SU-DHL-6 (cell line): ENCODE data around the gene STAG3.
"Not testable (repeated sequence)": the region's sequence is repeated elsewhere in the genome, so short reads cannot be mapped to it uniquely, and the experiment has no call there.

Source experiments
- H2AFZ ChIP-seq: fragments of 200-600 bp; sonication (generic); 2 replicates; pipeline ENCODE4 v1.6.1; 2014; ENCODE audit warnings: low read depth, mild to moderate bottlenecking, moderate library complexity, mixed read lengths, antibody characterized with exemption, low read length; ENCODE audit not compliant: severe bottlenecking
- H3F3A ChIP-seq: fragments of 200-600 bp; shearing (Covaris generic); 2 replicates; pipeline ENCODE4 v1.6.0; 2016; ENCODE audit warnings: antibody characterized with exemption, mild to moderate bottlenecking; ENCODE audit not compliant: insufficient read depth
- H3K27ac ChIP-seq: fragments of 200-600 bp; sonication (generic); 2 replicates; pipeline ENCODE4 v1.5.1; 2016; ENCODE audit warnings: low read depth, mild to moderate bottlenecking, low read length, moderate library complexity, mixed read lengths
- H3K27me3 ChIP-seq: fragments of 200-600 bp; sonication (generic), shearing (Covaris generic); 2 replicates; pipeline ENCODE4 v1.6.0; 2014; ENCODE audit warnings: mild to moderate bottlenecking, low read length
- H3K36me3 ChIP-seq: fragments of 200-600 bp; sonication (generic); 2 replicates; pipeline ENCODE4 v1.6.1; 2014; ENCODE audit warnings: mild to moderate bottlenecking, low read length, mixed read lengths
- H3K4me2 ChIP-seq: fragments of 300-600, 200-600 bp; shearing (Covaris generic), sonication (generic); 2 replicates; pipeline ENCODE4 v1.6.0; 2014; ENCODE audit warnings: low read length, low read depth, mild to moderate bottlenecking; ENCODE audit not compliant: poor library complexity, severe bottlenecking
- H3K4me3 ChIP-seq: fragments of 200-600 bp; sonication (generic); 2 replicates; pipeline ENCODE4 v1.5.1; 2014; ENCODE audit warnings: antibody characterized with exemption, low read length, mild to moderate bottlenecking, mixed read lengths; ENCODE audit not compliant: insufficient read depth, poor library complexity, severe bottlenecking
- H3K79me2 ChIP-seq: fragments of 200-600 bp; sonication (generic); 2 replicates; pipeline ENCODE4 v1.6.1; 2014; ENCODE audit warnings: mild to moderate bottlenecking, low read length, moderate library complexity; ENCODE audit not compliant: insufficient read depth
- H3K9ac ChIP-seq: fragments of 200-600 bp; sonication (generic); 2 replicates; pipeline ENCODE4 v1.7.0; 2014; ENCODE audit warnings: mild to moderate bottlenecking, low read length
- H3K9me2 ChIP-seq: fragments of 200-600 bp; sonication (generic); replicated peaks from 2 replicates; pipeline ENCODE4 v1.6.1; 2014; ENCODE audit warnings: low read length; ENCODE audit not compliant: insufficient read depth
- H3K9me3 ChIP-seq: fragments of 200-600 bp; sonication (generic); 2 replicates; pipeline ENCODE4 v1.6.1; 2014; ENCODE audit warnings: low read length, mixed read lengths; ENCODE audit not compliant: insufficient read depth
- H4K20me1 ChIP-seq: fragments of 200-600 bp; sonication (generic); 2 replicates; pipeline ENCODE4 v1.6.1; 2014; ENCODE audit warnings: low read depth, mild to moderate bottlenecking, antibody characterized with exemption, low read length, moderate library complexity, mixed read lengths
- EZH2phosphoT487 ChIP-seq: fragments of 200-600 bp; sonication (generic), shearing (Covaris generic); conservative IDR thresholded peaks from 2 replicates; pipeline ENCODE4 v1.6.1; 2018; ENCODE audit warnings: mild to moderate bottlenecking, antibody characterized with exemption, low read length, moderate library complexity, mixed read lengths
- TF ChIP-seq, protein P1 (sequence below): fragments of 200-600 bp; sonication (generic); IDR thresholded peaks from one replicate; pipeline ENCODE4 v1.5.1; 2017; ENCODE audit warnings: antibody characterized with exemption, mild to moderate bottlenecking, low read length, moderate library complexity; ENCODE audit not compliant: insufficient read depth, poor library complexity, severe bottlenecking

Gene STAG3

DNA sequence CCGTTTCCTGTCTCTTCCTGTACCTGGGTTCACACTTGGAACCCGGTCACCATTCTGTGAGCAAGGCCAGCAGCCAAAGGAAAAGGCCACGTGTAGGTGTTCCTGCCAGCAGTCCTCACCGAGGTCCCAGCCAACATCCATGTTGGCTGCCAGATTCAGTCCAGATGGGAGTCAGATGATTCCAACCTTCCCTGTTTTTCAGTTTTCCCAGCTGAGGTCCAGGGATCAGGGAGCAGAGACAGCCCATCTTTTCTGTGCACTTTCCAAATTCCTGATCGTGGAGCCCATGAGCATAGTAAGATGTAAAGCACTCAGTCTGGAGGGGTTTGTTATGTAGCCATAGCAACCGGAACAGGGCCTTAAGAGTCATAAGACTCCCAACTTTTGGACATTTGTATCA, 38.2 kb downstream of the STAG3 start:
- no peaks in the 10 kb centered on the region for H3K9me3 ChIP-seq
- peak overlapping the region; percentile 73 for H3K4me2 ChIP-seq
- peaks cover 65% of the 10 kb centered on the region for H3F3A ChIP-seq

DNA sequence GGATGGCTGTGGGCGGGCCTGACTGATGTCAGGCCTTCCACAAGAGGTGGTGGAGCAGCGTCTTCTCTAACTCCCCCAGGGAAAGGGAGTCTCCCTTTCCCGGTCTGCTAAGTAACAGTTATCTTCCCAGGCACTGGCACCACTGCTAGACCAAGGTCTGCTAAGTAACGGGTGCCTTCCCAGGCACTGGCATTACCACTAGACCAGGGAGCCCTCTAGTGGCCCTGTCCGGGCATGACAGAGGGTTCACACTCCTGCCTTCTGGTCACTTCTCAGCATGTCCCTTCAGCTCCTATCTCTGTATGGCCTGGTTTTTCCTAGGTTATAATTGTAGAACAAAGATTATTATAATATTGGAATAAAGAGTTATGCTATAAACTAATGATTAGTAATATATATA, 40.2 kb downstream of the STAG3 start:
- Histone ChIP-seq H3K27ac (peak overlapping the region; percentile 95), H3K79me2 (peaks cover 27% of the 10 kb centered on the region), H3F3A (peaks cover 61% of the 10 kb centered on the region), H3K9ac (peak overlapping the region; percentile 93), H3K4me2 (peak overlapping the region; percentile 86)
- H3K4me3 ChIP-seq, H2AFZ ChIP-seq, H3K36me3 ChIP-seq, H3K9me2 ChIP-seq, H3K27me3 ChIP-seq, H4K20me1 ChIP-seq, H3K9me3 ChIP-seq: not testable (repeated sequence)
- TF ChIP-seq, protein P1, sequence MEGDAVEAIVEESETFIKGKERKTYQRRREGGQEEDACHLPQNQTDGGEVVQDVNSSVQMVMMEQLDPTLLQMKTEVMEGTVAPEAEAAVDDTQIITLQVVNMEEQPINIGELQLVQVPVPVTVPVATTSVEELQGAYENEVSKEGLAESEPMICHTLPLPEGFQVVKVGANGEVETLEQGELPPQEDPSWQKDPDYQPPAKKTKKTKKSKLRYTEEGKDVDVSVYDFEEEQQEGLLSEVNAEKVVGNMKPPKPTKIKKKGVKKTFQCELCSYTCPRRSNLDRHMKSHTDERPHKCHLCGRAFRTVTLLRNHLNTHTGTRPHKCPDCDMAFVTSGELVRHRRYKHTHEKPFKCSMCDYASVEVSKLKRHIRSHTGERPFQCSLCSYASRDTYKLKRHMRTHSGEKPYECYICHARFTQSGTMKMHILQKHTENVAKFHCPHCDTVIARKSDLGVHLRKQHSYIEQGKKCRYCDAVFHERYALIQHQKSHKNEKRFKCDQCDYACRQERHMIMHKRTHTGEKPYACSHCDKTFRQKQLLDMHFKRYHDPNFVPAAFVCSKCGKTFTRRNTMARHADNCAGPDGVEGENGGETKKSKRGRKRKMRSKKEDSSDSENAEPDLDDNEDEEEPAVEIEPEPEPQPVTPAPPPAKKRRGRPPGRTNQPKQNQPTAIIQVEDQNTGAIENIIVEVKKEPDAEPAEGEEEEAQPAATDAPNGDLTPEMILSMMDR: peak; percentile 22

More for the DNA sequence above, 38.2 kb downstream of the STAG3 start:
- no peaks in the 10 kb centered on the region for H4K20me1 ChIP-seq
- no peaks in the 10 kb centered on the region for H3K9me2 ChIP-seq
- peaks cover 11% of the 10 kb centered on the region; the same call in 1 of the 2 replicates for H3K79me2 ChIP-seq
- TF ChIP-seq, protein P1: no peak
- no peak for TF ChIP-seq EZH2phosphoT487
- peak overlapping the region; percentile 9; the same call in 1 of the 2 replicates for H3K9ac ChIP-seq
- H3K4me3 ChIP-seq: no peak overlapping the region
- no peaks in the 10 kb centered on the region for H3K27me3 ChIP-seq
- peak overlapping the region; percentile 95 for H3K27ac ChIP-seq
- no peaks in the 10 kb centered on the region for H3K36me3 ChIP-seq
- H2AFZ ChIP-seq: no peak overlapping the region

GRCh38 chr7:100219271-100219737, 41.6 kb downstream of the STAG3 start:
- Histone ChIP-seq H3K36me3 (0 out of 2 replicates have a peak, but pooled peaks cover 2% of the 10 kb centered on the region), H3K4me3 (peak overlapping the region; percentile 45), H3K27me3 (no peaks in the 10 kb centered on the region), H3K27ac (peak overlapping the region; percentile 95), H4K20me1 (no peaks in the 10 kb centered on the region), H3K9me2 (no peaks in the 10 kb centered on the region), H3F3A (peaks cover 49% of the 10 kb centered on the region), H3K79me2 (peaks cover 29% of the 10 kb centered on the region), H2AFZ (no peak overlapping the region), H3K9me3 (no peaks in the 10 kb centered on the region), H3K4me2 (peak overlapping the region; percentile 86), H3K9ac (peak overlapping the region; percentile 93)
- no peak for TF ChIP-seq EZH2phosphoT487
- TF ChIP-seq, protein P1: no peak

GRCh38 chr7:100219801-100220585, 42.3 kb downstream of the STAG3 start, which contains the start of gene PVRIG:
Gene PVRIG, plus strand, starts transcription at chr7:100219949. Its CDS starts 22 bp downstream, at chr7:100219971.
- H2AFZ ChIP-seq, H3K9me3 ChIP-seq, H4K20me1 ChIP-seq, H3K36me3 ChIP-seq, H3K9me2 ChIP-seq, H3K27me3 ChIP-seq: not testable (repeated sequence)
- peaks cover 51% of the 10 kb centered on the region for H3F3A ChIP-seq
- peak within 1 kb of the TSS; percentile 95 for H3K27ac ChIP-seq
- H3K9ac ChIP-seq: peak within 1 kb of the TSS; percentile 93
- peaks cover 29% of the 10 kb centered on the region for H3K79me2 ChIP-seq
- peak within 1 kb of the TSS; percentile 58 for H3K4me3 ChIP-seq
- H3K4me2 ChIP-seq: peak within 1 kb of the TSS; percentile 86
